CD8-positive, alpha-beta memory T cell (primary cell): Measurements from ENCODE around the gene PNPLA2. TPM values are rescaled to one million over a fixed set of nuclear protein-coding genes. Genes with fewer than 3 reads are reported as not detected.

Experiments
- CTCF ChIA-PET: fragments of 350-600 bp; sonication (Branson Sonifier 250); formaldehyde crosslinking; loops from one replicate; lab custom pipeline; 2021; ENCODE audit warnings: antibody characterized with exemption; lab: Charles Lee
- POLR2A ChIA-PET: fragments of 350-600 bp; sonication (Branson Sonifier 250); formaldehyde crosslinking; loops from one replicate; lab custom pipeline; 2021; ENCODE audit warnings: antibody characterized with exemption; lab: Charles Lee
- DNase-seq, 5 donors: peaks; one replicate each; pipeline versions ENCODE4 v3.0.0 to v3.0.0-alpha.2; 2020 to 2022; ENCODE audit warnings: mixed read lengths in 1 of 5
- H3K27ac ChIP-seq: one replicate; pipeline ENCODE4 v1.7.0; 2013; ENCODE audit warnings: low read depth, mild to moderate bottlenecking, low read length, moderate library complexity
- H3K27me3 ChIP-seq: 2 replicates; pipeline ENCODE4 v1.7.0; 2013; ENCODE audit warnings: low read length, mild to moderate bottlenecking; ENCODE audit not compliant: insufficient read depth, poor library complexity, severe bottlenecking
- H3K36me3 ChIP-seq: 2 replicates; pipeline ENCODE4 v1.7.0; 2013; ENCODE audit warnings: mild to moderate bottlenecking, low read length, moderate library complexity; ENCODE audit not compliant: insufficient read depth
- H3K4me1 ChIP-seq: 2 replicates; pipeline ENCODE4 v1.7.0; 2013; ENCODE audit warnings: mild to moderate bottlenecking, low read length, moderate library complexity; ENCODE audit not compliant: insufficient read depth
- H3K4me3 ChIP-seq: 2 replicates; pipeline ENCODE4 v1.7.0; 2013; ENCODE audit warnings: mild to moderate bottlenecking, low read length
- H3K9me3 ChIP-seq: 2 replicates; pipeline ENCODE4 v1.7.0; 2013; ENCODE audit warnings: mild to moderate bottlenecking, low read length
- H3K27ac Mint-ChIP-seq, 8 donors: one replicate each; pipeline ENCODE4 v1.8.0; 2020 to 2021; ENCODE audit warnings: mixed read lengths in 8 of 8, mild to moderate bottlenecking in 6 of 8, inconsistent platforms in 3 of 8, moderate library complexity in 3 of 8
- H3K27me3 Mint-ChIP-seq, 2 donors: one replicate each; pipeline ENCODE4 v1.8.0; 2020 to 2021; ENCODE audit warnings: mixed read lengths in 2 of 2, mild to moderate bottlenecking in 1 of 2, moderate library complexity in 1 of 2
- H3K36me3 Mint-ChIP-seq, 3 donors: one replicate each; pipeline ENCODE4 v1.8.0; 2020 to 2021; ENCODE audit warnings: mixed read lengths in 3 of 3, inconsistent platforms in 1 of 3, mild to moderate bottlenecking in 1 of 3
- H3K4me1 Mint-ChIP-seq, 3 donors: one replicate each; pipeline ENCODE4 v1.8.0; 2020 to 2021; ENCODE audit warnings: mixed read lengths in 3 of 3, inconsistent platforms in 1 of 3, mild to moderate bottlenecking in 1 of 3
- H3K4me3 Mint-ChIP-seq, 7 donors: one replicate each; pipeline ENCODE4 v1.8.0; 2020 to 2021; ENCODE audit warnings: mixed read lengths in 7 of 7, mild to moderate bottlenecking in 6 of 7, moderate library complexity in 4 of 7, inconsistent platforms in 2 of 7
- H3K9me3 Mint-ChIP-seq, 5 donors: one replicate each; pipeline ENCODE4 v1.8.0; 2020 to 2022; ENCODE audit warnings: mixed read lengths in 5 of 5, mild to moderate bottlenecking in 3 of 5, moderate library complexity in 2 of 5, inconsistent platforms in 1 of 5
- polyA plus RNA-seq: library from polyadenylated mRNA; unstranded; fragments of 300-500 nt; fragmentation: Illumina TruSeq; gene quantifications from one replicate; pipeline ENCODE4 v1.2.3, GENCODE V29; 2021
- total RNA-seq, 2 experiments: library from RNA; stranded (reverse); gene quantifications; one replicate each; pipeline ENCODE4 v1.2.3, GENCODE V29; 2021

The PNPLA2 gene
- total and polyA plus RNA-seq, 3 experiments from 2014 or later = 41.5 to 53.0 (median 49.8) TPM

DNA sequence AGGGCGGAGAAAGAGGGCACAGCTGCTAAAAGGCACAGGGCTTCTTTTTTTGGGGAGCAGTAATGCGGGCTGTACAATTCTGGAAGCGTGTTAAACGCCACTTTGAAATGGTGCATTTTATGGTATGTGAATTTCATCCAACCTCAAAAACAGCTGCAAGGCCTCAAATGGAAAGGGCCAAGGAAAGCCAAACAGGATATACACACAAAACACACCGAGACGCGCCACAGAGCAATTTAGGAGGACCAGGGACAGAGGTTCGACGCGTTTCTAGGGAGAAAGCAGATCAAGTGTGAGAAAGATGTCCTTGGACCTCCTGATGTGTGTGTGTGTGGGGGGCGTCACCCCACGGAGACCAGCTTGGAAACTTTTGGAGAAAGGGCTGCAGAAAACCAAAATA lies 55.0 kb downstream of the PNPLA2 start:
- no peaks in the 10 kb centered on the region for H3K4me1 Mint-ChIP-seq
- no peak for DNase-seq
- no peaks in the 10 kb centered on the region for H3K9me3 ChIP-seq
- H3K9me3 Mint-ChIP-seq = no peaks in the 10 kb centered on the region
- no peaks in the 10 kb centered on the region for H3K4me1 ChIP-seq
- no peak overlapping the region for H3K27ac ChIP-seq
- H3K4me3 Mint-ChIP-seq = no peak overlapping the region
- H3K27me3 Mint-ChIP-seq = no peaks in the 10 kb centered on the region
- ChIA-PET CTCF (no interaction called here), POLR2A (interaction anchor here (0.6 kb wide), 1 partner anchor 84 kb away, joined by 4 read pairs; the partner anchor contains the start of gene CEND1)
- no peaks in the 10 kb centered on the region for H3K27me3 ChIP-seq
- no peaks in the 10 kb centered on the region for H3K36me3 ChIP-seq
- peaks cover 0 to 22% (median 7%) of the 10 kb centered on the region in 3 donors for H3K36me3 Mint-ChIP-seq
- H3K27ac Mint-ChIP-seq = peak overlapping the region in 3 of 8 donors; percentile 56 to 68 (median 64)
- no peak overlapping the region for H3K4me3 ChIP-seq

Other genes with a start within 250 kb of the PNPLA2 start
- gene PHRF1, start 242.4 kb upstream of the PNPLA2 start, total RNA-seq = 10 to 100 TPM; 47.3 to 49.8 TPM
- 17.7 TPM for gene PHRF1, start 242.4 kb upstream of the PNPLA2 start, polyA plus RNA-seq
- gene IRF7, start 203.0 kb upstream of the PNPLA2 start, total RNA-seq = 10 to 100 TPM; 16.4 to 18.0 TPM
- 38.6 TPM for gene IRF7, start 203.0 kb upstream of the PNPLA2 start, polyA plus RNA-seq
- gene CDHR5, start 194.0 kb upstream of the PNPLA2 start, total RNA-seq = not detected
- not detected for gene CDHR5, start 194.0 kb upstream of the PNPLA2 start, polyA plus RNA-seq
- gene SCT, start 191.7 kb upstream of the PNPLA2 start, total RNA-seq = not detected
- gene SCT, start 191.7 kb upstream of the PNPLA2 start, polyA plus RNA-seq = not detected
- gene DRD4, start 181.6 kb upstream of the PNPLA2 start, total RNA-seq = under 1 TPM; 0.22 to 0.31 TPM
- gene DRD4, start 181.6 kb upstream of the PNPLA2 start, polyA plus RNA-seq = not detected
- 10 to 100 TPM; 52.1 to 54.6 TPM for gene DEAF1, start 123.7 kb upstream of the PNPLA2 start, total RNA-seq
- 36.3 TPM for gene DEAF1, start 123.7 kb upstream of the PNPLA2 start, polyA plus RNA-seq
- 10 to 100 TPM; 10.3 to 13.4 TPM for gene TMEM80, start 123.1 kb upstream of the PNPLA2 start, total RNA-seq
- gene TMEM80, start 123.1 kb upstream of the PNPLA2 start, polyA plus RNA-seq = 27.8 TPM
- 1 to 10 TPM; 7.0 to 7.8 TPM for gene EPS8L2, start 112.7 kb upstream of the PNPLA2 start, total RNA-seq
- gene EPS8L2, start 112.7 kb upstream of the PNPLA2 start, polyA plus RNA-seq = 22.9 TPM
- 100 to 1,000 TPM; 245 to 246 TPM for gene TALDO1, start 71.5 kb upstream of the PNPLA2 start, total RNA-seq
- gene TALDO1, start 71.5 kb upstream of the PNPLA2 start, polyA plus RNA-seq = 184 TPM
- 10 to 100 TPM; 53.0 to 56.3 TPM for gene GATD1, start 41.4 kb upstream of the PNPLA2 start, total RNA-seq
- gene GATD1, start 41.4 kb upstream of the PNPLA2 start, polyA plus RNA-seq = 12.9 TPM
- gene CEND1, start 28.8 kb upstream of the PNPLA2 start, total RNA-seq = 1 to 10 TPM; 2.1 to 2.6 TPM
- gene CEND1, start 28.8 kb upstream of the PNPLA2 start, polyA plus RNA-seq = 0.13 TPM
- 10 to 100 TPM; 73.6 to 77.0 TPM for gene SLC25A22, start 20.6 kb upstream of the PNPLA2 start, total RNA-seq
- gene SLC25A22, start 20.6 kb upstream of the PNPLA2 start, polyA plus RNA-seq = 14.1 TPM
- 10 to 100 TPM; 30.5 to 34.5 TPM for gene PIDD1, start 13.7 kb upstream of the PNPLA2 start, total RNA-seq
- gene PIDD1, start 13.7 kb upstream of the PNPLA2 start, polyA plus RNA-seq = 4.6 TPM
- 1,000 to 10,000 TPM; 2,769 to 2,922 TPM for gene RPLP2, start 8.9 kb upstream of the PNPLA2 start, total RNA-seq
- 3,158 TPM for gene RPLP2, start 8.9 kb upstream of the PNPLA2 start, polyA plus RNA-seq
- 1 to 10 TPM; 2.4 to 3.6 TPM for gene CRACR2B, start 9.0 kb downstream of the PNPLA2 start, total RNA-seq
- gene CRACR2B, start 9.0 kb downstream of the PNPLA2 start, polyA plus RNA-seq = not detected
- 10 to 100 TPM; 61.2 to 65.5 TPM for gene CD151, start 14.0 kb downstream of the PNPLA2 start, total RNA-seq
- gene CD151, start 14.0 kb downstream of the PNPLA2 start, polyA plus RNA-seq = 19.6 TPM
- gene POLR2L, start 23.6 kb downstream of the PNPLA2 start, total RNA-seq = 100 to 1,000 TPM; 178 to 182 TPM
- 114 TPM for gene POLR2L, start 23.6 kb downstream of the PNPLA2 start, polyA plus RNA-seq
- gene TSPAN4, start 23.9 kb downstream of the PNPLA2 start, total RNA-seq = 1 to 10 TPM; 8.8 to 9.4 TPM
- gene TSPAN4, start 23.9 kb downstream of the PNPLA2 start, polyA plus RNA-seq = 4.4 TPM
- 10 to 100 TPM; 87.2 to 94.1 TPM for gene CHID1, start 91.9 kb downstream of the PNPLA2 start, total RNA-seq
- gene CHID1, start 91.9 kb downstream of the PNPLA2 start, polyA plus RNA-seq = 57.1 TPM
- 10 to 100 TPM; 38.8 to 42.8 TPM for gene AP2A2, start 107.0 kb downstream of the PNPLA2 start, total RNA-seq
- 13.9 TPM for gene AP2A2, start 107.0 kb downstream of the PNPLA2 start, polyA plus RNA-seq
- not detected for gene MUC6, start 217.8 kb downstream of the PNPLA2 start, total RNA-seq
- not detected for gene MUC6, start 217.8 kb downstream of the PNPLA2 start, polyA plus RNA-seq